Neural progenitor cell (in vitro differentiated cells): ENCODE results near the gene ITGB1. TPM values are rescaled to one million over a fixed set of nuclear protein-coding genes. Genes with fewer than 3 reads are reported as not detected.
"Not testable (repeated sequence)": the region's sequence is repeated elsewhere in the genome, so short reads cannot be mapped to it uniquely, and the experiment has no call there.

ENCODE experiments used
- DNase-seq: peaks from one replicate; pipeline ENCODE4 v3.0.0-alpha.2; 2016; ENCODE audit warnings: low spot score
- H2AFZ ChIP-seq: fragments of 200-600 bp; sonication (generic); replicated peaks from 2 replicates; pipeline ENCODE4 v1.6.1; 2016; ENCODE audit warnings: antibody characterized with exemption
- H3F3A ChIP-seq: fragments of 200-600 bp; sonication (generic); 2 replicates; pipeline ENCODE4 v1.6.1; 2016; ENCODE audit warnings: antibody characterized with exemption, low read depth
- H3K27ac ChIP-seq: fragments of 200-600 bp; sonication (generic); 2 replicates; pipeline ENCODE4 v1.5.1; 2016; ENCODE audit warnings: mild to moderate bottlenecking
- H3K27me3 ChIP-seq: fragments of 200-600 bp; sonication (generic); 2 replicates; pipeline ENCODE4 v1.6.1; 2016; ENCODE audit warnings: mild to moderate bottlenecking, moderate library complexity
- H3K36me3 ChIP-seq: fragments of 200-600 bp; sonication (generic); 2 replicates; pipeline ENCODE4 v1.5.1; 2016
- H3K4me1 ChIP-seq: fragments of 200-600 bp; sonication (generic); 2 replicates; pipeline ENCODE4 v1.6.1; 2016; ENCODE audit warnings: mixed run types
- H3K4me2 ChIP-seq: fragments of 200-600 bp; sonication (generic); 2 replicates; pipeline ENCODE4 v1.6.1; 2016
- H3K4me3 ChIP-seq: fragments of 200-600 bp; sonication (generic); 2 replicates; pipeline ENCODE4 v1.5.1; 2016
- H3K79me2 ChIP-seq: fragments of 200-600 bp; sonication (generic); 2 replicates; pipeline ENCODE4 v1.6.1; 2016; ENCODE audit warnings: low read depth
- H3K9ac ChIP-seq: fragments of 200-600 bp; sonication (generic); 2 replicates; pipeline ENCODE4 v1.6.1; 2016
- H3K9me3 ChIP-seq: fragments of 200-600 bp; sonication (generic); 2 replicates; pipeline ENCODE4 v1.5.1; 2016; ENCODE audit warnings: low read depth
- H4K20me1 ChIP-seq: fragments of 200-600 bp; sonication (generic); 2 replicates; pipeline ENCODE4 v1.6.1; 2016; ENCODE audit warnings: low read depth
- H3K27ac Mint-ChIP-seq: 3 replicates; pipeline ENCODE4 v1.8.0; 2021; ENCODE audit warnings: mixed read lengths
- H3K27me3 Mint-ChIP-seq: 2 replicates; pipeline ENCODE4 v1.8.0; 2022; ENCODE audit warnings: low read depth, mild to moderate bottlenecking, inconsistent platforms, moderate library complexity, mixed read lengths; ENCODE audit not compliant: insufficient read depth
- H3K36me3 Mint-ChIP-seq: 3 replicates; pipeline ENCODE4 v1.8.0; 2021; ENCODE audit warnings: mixed read lengths
- H3K4me1 Mint-ChIP-seq: 3 replicates; pipeline ENCODE4 v1.8.0; 2021; ENCODE audit warnings: mixed read lengths
- H3K4me3 Mint-ChIP-seq: 3 replicates; pipeline ENCODE4 v1.8.0; 2021; ENCODE audit warnings: mild to moderate bottlenecking, moderate library complexity, mixed read lengths
- H3K9me3 Mint-ChIP-seq: 3 replicates; pipeline ENCODE4 v1.8.0; 2020; ENCODE audit warnings: mixed read lengths
- EZH2 ChIP-seq: fragments of 200-600 bp; sonication (generic); IDR thresholded peaks from 2 replicates; pipeline ENCODE4 v1.6.1; 2017; ENCODE audit warnings: antibody characterized with exemption, mild to moderate bottlenecking, moderate library complexity
- EZH2phosphoT487 ChIP-seq: fragments of 200-600 bp; sonication (generic); IDR thresholded peaks from 2 replicates; pipeline ENCODE4 v1.6.1; 2017; ENCODE audit warnings: antibody characterized with exemption
- total RNA-seq: library from RNA; depleted of rRNA; stranded (reverse); fragments of >200 nt; gene quantifications from 2 replicates; pipeline ENCODE4 v1.2.3, GENCODE V29; 2015; ENCODE audit warnings: low replicate concordance
- TF ChIP-seq, protein P1 (sequence below): fragments of 200-600 bp; sonication (generic); IDR thresholded peaks from 2 replicates; pipeline ENCODE4 v1.5.1; 2017; ENCODE audit warnings: antibody characterized with exemption, mild to moderate bottlenecking

Gene ITGB1
- total RNA-seq, 1 donor from 2014 or later = 358 TPM

- Histone ChIP-seq H3K9me3 (no peaks in the 10 kb centered on the region), H4K20me1 (no peaks in the 10 kb centered on the region), H3K27me3 (no peaks in the 10 kb centered on the region), H3K27ac (no peak overlapping the region), H3K79me2 (no peaks in the 10 kb centered on the region), H3K4me3 (no peak overlapping the region), H3K4me2 (no peak overlapping the region), H3K9ac (no peak overlapping the region), H2AFZ (no peak overlapping the region), H3K36me3 (peaks cover 15% of the 10 kb centered on the region), H3K4me1 (no peaks in the 10 kb centered on the region), H3F3A (no peaks in the 10 kb centered on the region)
- Mint-ChIP-seq H3K9me3 (no peaks in the 10 kb centered on the region), H3K4me3 (no peak overlapping the region), H3K36me3 (peaks cover 25% of the 10 kb centered on the region), H3K4me1 (peaks cover 4% of the 10 kb centered on the region), H3K27ac (no peak overlapping the region), H3K27me3 (peaks cover 2% of the 10 kb centered on the region)
- DNase-seq = no peak
- TF ChIP-seq, protein P1, sequence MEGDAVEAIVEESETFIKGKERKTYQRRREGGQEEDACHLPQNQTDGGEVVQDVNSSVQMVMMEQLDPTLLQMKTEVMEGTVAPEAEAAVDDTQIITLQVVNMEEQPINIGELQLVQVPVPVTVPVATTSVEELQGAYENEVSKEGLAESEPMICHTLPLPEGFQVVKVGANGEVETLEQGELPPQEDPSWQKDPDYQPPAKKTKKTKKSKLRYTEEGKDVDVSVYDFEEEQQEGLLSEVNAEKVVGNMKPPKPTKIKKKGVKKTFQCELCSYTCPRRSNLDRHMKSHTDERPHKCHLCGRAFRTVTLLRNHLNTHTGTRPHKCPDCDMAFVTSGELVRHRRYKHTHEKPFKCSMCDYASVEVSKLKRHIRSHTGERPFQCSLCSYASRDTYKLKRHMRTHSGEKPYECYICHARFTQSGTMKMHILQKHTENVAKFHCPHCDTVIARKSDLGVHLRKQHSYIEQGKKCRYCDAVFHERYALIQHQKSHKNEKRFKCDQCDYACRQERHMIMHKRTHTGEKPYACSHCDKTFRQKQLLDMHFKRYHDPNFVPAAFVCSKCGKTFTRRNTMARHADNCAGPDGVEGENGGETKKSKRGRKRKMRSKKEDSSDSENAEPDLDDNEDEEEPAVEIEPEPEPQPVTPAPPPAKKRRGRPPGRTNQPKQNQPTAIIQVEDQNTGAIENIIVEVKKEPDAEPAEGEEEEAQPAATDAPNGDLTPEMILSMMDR = no peak
- TF ChIP-seq EZH2phosphoT487 (no peak), EZH2 (no peak)
Measured at GRCh38 chr10:32906595-32906994, 51.4 kb downstream of the ITGB1 start.

- no peaks in the 10 kb centered on the region for H3K27me3 ChIP-seq
- Mint-ChIP-seq H3K9me3 (no peaks in the 10 kb centered on the region), H3K27me3 (peaks cover 2% of the 10 kb centered on the region), H3K36me3 (peaks cover 21% of the 10 kb centered on the region), H3K4me1 (peaks cover 4% of the 10 kb centered on the region), H3K27ac (no peak overlapping the region), H3K4me3 (no peak overlapping the region)
- H3K4me1 ChIP-seq = no peaks in the 10 kb centered on the region
- H3K9ac ChIP-seq = no peak overlapping the region
- peaks cover 15% of the 10 kb centered on the region for H3K36me3 ChIP-seq
- no peaks in the 10 kb centered on the region for H3K9me3 ChIP-seq
- no peaks in the 10 kb centered on the region for H3F3A ChIP-seq
- no peak overlapping the region for H3K27ac ChIP-seq
- no peaks in the 10 kb centered on the region for H4K20me1 ChIP-seq
- no peak for TF ChIP-seq EZH2phosphoT487
- TF ChIP-seq EZH2 = no peak
- no peak for DNase-seq
- no peak overlapping the region for H3K4me2 ChIP-seq
- no peak overlapping the region for H3K4me3 ChIP-seq
- H3K79me2 ChIP-seq = no peaks in the 10 kb centered on the region
- no peak overlapping the region for H2AFZ ChIP-seq
Measured at GRCh38 chr10:32905466-32905865, 52.6 kb downstream of the ITGB1 start.

GRCh38 chr10:32901815-32902214, 56.2 kb downstream of the ITGB1 start:
- peak overlapping the region; percentile 33 for H3K27ac Mint-ChIP-seq
- no peak for TF ChIP-seq EZH2
- TF ChIP-seq, protein P1 = no peak
- no peak for TF ChIP-seq EZH2phosphoT487
- Histone ChIP-seq H3K27me3 (no peaks in the 10 kb centered on the region), H3K27ac (no peak overlapping the region), H3K79me2 (no peaks in the 10 kb centered on the region), H2AFZ (no peak overlapping the region), H3K9ac (no peak overlapping the region), H3F3A (no peaks in the 10 kb centered on the region), H3K4me1 (no peaks in the 10 kb centered on the region), H3K9me3 (no peaks in the 10 kb centered on the region), H3K4me3 (no peak overlapping the region), H3K4me2 (no peak overlapping the region), H3K36me3 (peaks cover 10% of the 10 kb centered on the region), H4K20me1 (no peaks in the 10 kb centered on the region)
- H3K4me3 Mint-ChIP-seq = no peak overlapping the region
- H3K9me3 Mint-ChIP-seq = no peaks in the 10 kb centered on the region
- peaks cover 2% of the 10 kb centered on the region for H3K27me3 Mint-ChIP-seq
- peaks cover 19% of the 10 kb centered on the region for H3K36me3 Mint-ChIP-seq
- no peak for DNase-seq
- H3K4me1 Mint-ChIP-seq = peaks cover 4% of the 10 kb centered on the region

- not testable (repeated sequence) for H4K20me1 ChIP-seq, H2AFZ ChIP-seq, H3K9me3 ChIP-seq, H3K4me1 Mint-ChIP-seq, H3K27ac ChIP-seq, H3K79me2 ChIP-seq, H3K4me3 ChIP-seq, H3K27me3 Mint-ChIP-seq, H3K27me3 ChIP-seq, H3K9me3 Mint-ChIP-seq, H3K4me2 ChIP-seq, DNase-seq, H3K9ac ChIP-seq, H3K4me1 ChIP-seq, H3F3A ChIP-seq, H3K4me3 Mint-ChIP-seq
- Mint-ChIP-seq H3K36me3 (peaks cover 17% of the 10 kb centered on the region), H3K27ac (peak overlapping the region; percentile 51)
- H3K36me3 ChIP-seq = peaks cover 12% of the 10 kb centered on the region
Measured at GRCh38 chr10:32895200-32895968, 62.6 kb downstream of the ITGB1 start.
